Ascending aorta (tissue), 2 donors: Measurements from ENCODE around the gene KDM5B. TPM values are rescaled to one million over a fixed set of nuclear protein-coding genes. Genes with fewer than 3 reads are reported as not detected.

Experiments
- DNase-seq, 2 donors: peaks; one replicate each; pipeline ENCODE4 v3.0.0-alpha.2; 2019; ENCODE audit warnings: low spot score in 2 of 2
- H3K27ac ChIP-seq, 2 donors: fragments of 200-600 bp; sonication (generic); one replicate each; pipeline ENCODE4 v1.5.1; 2016 to 2017; ENCODE audit warnings: mild to moderate bottlenecking in 1 of 2
- H3K27me3 ChIP-seq: fragments of 200-600 bp; sonication (generic); one replicate; pipeline ENCODE4 v1.5.1; 2017
- H3K36me3 ChIP-seq, 2 donors: fragments of 200-600 bp; sonication (generic); one replicate each; pipeline ENCODE4 v1.5.1; 2016
- H3K4me1 ChIP-seq, 2 donors: fragments of 200-600 bp; sonication (generic); one replicate each; pipeline ENCODE4 v1.5.1; 2016 to 2017; ENCODE audit warnings: mild to moderate bottlenecking in 1 of 2
- H3K4me3 ChIP-seq, 2 donors: fragments of 200-600 bp; sonication (generic); one replicate each; pipeline ENCODE4 v1.5.1; 2016 to 2017; ENCODE audit warnings: mild to moderate bottlenecking in 1 of 2
- H3K9me3 ChIP-seq, 2 donors: fragments of 200-600 bp; sonication (generic); one replicate each; pipeline ENCODE4 v1.5.1; 2016
- CTCF ChIP-seq, 3 experiments: fragments of 200-600 bp in 2 of 3; fragments of 450-650 bp in 1 of 3; sonication (generic) in 2 of 3; IDR thresholded peaks; one replicate each; pipeline ENCODE4 v1.5.1; 2016 to 2019; ENCODE audit warnings: antibody characterized with exemption in 3 of 3, mild to moderate bottlenecking in 1 of 3, moderate library complexity in 1 of 3
- intact Hi-C: fragments of 100-400 bp; cut with DNase I; formaldehyde crosslinking; loops from one replicate; pipeline ENCODE4 v1.15.1; 2023
- total RNA-seq: library from RNA; depleted of rRNA; stranded (reverse); fragments of >200 nt; gene quantifications from one replicate; pipeline ENCODE4 v1.1.0, GENCODE V29; 2016

KDM5B gene
- total RNA-seq, 1 donor from 2014 or later = 61.7 TPM

GRCh38 chr1:202850593-202851362 is 42.6 kb upstream of the KDM5B start:
- no peak overlapping the region for H3K27ac ChIP-seq
- H3K9me3 ChIP-seq = no peaks in the 10 kb centered on the region
- no peak overlapping the region for H3K4me3 ChIP-seq
- no peaks in the 10 kb centered on the region for H3K4me1 ChIP-seq
- no peaks in the 10 kb centered on the region for H3K36me3 ChIP-seq
- intact Hi-C loops = no loop called here
- TF ChIP-seq CTCF (IDR thresholded peaks at IDR 0.05) = no peak
- H3K27me3 ChIP-seq = no peaks in the 10 kb centered on the region
- no peak for DNase-seq

GRCh38 chr1:202848191-202848542 is 39.9 kb upstream of the KDM5B start:
- H3K27ac ChIP-seq = no peak overlapping the region
- no peaks in the 10 kb centered on the region for H3K4me1 ChIP-seq
- no peaks in the 10 kb centered on the region for H3K36me3 ChIP-seq
- H3K9me3 ChIP-seq = no peaks in the 10 kb centered on the region
- no peak for DNase-seq
- H3K4me3 ChIP-seq = no peak overlapping the region
- H3K27me3 ChIP-seq = no peaks in the 10 kb centered on the region
- no peak for TF ChIP-seq CTCF (IDR thresholded peaks at IDR 0.05)
- intact Hi-C loops = no loop called here

- Histone ChIP-seq H3K9me3 (no peaks in the 10 kb centered on the region), H3K4me1 (no peaks in the 10 kb centered on the region), H3K27me3 (no peaks in the 10 kb centered on the region), H3K4me3 (no peak overlapping the region), H3K36me3 (no peaks in the 10 kb centered on the region), H3K27ac (no peak overlapping the region)
- DNase-seq = no peak
- intact Hi-C loops = no loop called here
- TF ChIP-seq CTCF (IDR thresholded peaks at IDR 0.05) = no peak
These were observed 36.7 kb upstream of the KDM5B start for GRCh38 chr1:202844935-202845334.

GRCh38 chr1:202844259-202844658 is 36.0 kb upstream of the KDM5B start:
- no peaks in the 10 kb centered on the region for H3K4me1 ChIP-seq
- no peaks in the 10 kb centered on the region for H3K27me3 ChIP-seq
- H3K27ac ChIP-seq = no peak overlapping the region
- no peaks in the 10 kb centered on the region for H3K9me3 ChIP-seq
- no peak overlapping the region for H3K4me3 ChIP-seq
- no peaks in the 10 kb centered on the region for H3K36me3 ChIP-seq
- DNase-seq = no peak
- intact Hi-C loops = no loop called here
- TF ChIP-seq CTCF (IDR thresholded peaks at IDR 0.05) = no peak

GRCh38 chr1:202843081-202843480 is 34.9 kb upstream of the KDM5B start:
- Histone ChIP-seq H3K27me3 (no peaks in the 10 kb centered on the region), H3K36me3 (no peaks in the 10 kb centered on the region), H3K9me3 (no peaks in the 10 kb centered on the region), H3K27ac (no peak overlapping the region), H3K4me1 (no peaks in the 10 kb centered on the region), H3K4me3 (no peak overlapping the region)
- intact Hi-C loops = no loop called here
- DNase-seq = no peak
- TF ChIP-seq CTCF (IDR thresholded peaks at IDR 0.05) = no peak
